Upper lobe of left lung (tissue), 6 donors: ENCODE data around the gene TREX2. TPM values are rescaled to one million over a fixed set of nuclear protein-coding genes. Genes with fewer than 3 reads are reported as not detected.

ENCODE experiments used
- ATAC-seq, 2 donors: fragments of 200-7000 bp; cut with Tn5 transposase; one replicate each; pipeline ENCODE4 v1.9.1; 2022; ENCODE audit warnings: mild to moderate bottlenecking in 2 of 2, moderate library complexity in 2 of 2; ENCODE audit not compliant: low FRiP score in 2 of 2
- DNase-seq, 2 donors: peaks; one replicate each; pipeline ENCODE4 v3.0.0-alpha.2; 2019 to 2020
- H3K27ac ChIP-seq, 4 donors: fragments of 200-600 bp; sonication (generic); one replicate each; pipeline ENCODE4 v1.5.1; 2016 to 2019
- H3K27me3 ChIP-seq, 4 donors: fragments of 200-600 bp; sonication (generic); one replicate each; pipeline ENCODE4 v1.5.1; 2017 to 2019
- H3K36me3 ChIP-seq, 4 donors: fragments of 200-600 bp; sonication (generic); one replicate each; pipeline ENCODE4 v1.5.1; 2016 to 2019
- H3K4me1 ChIP-seq, 4 donors: fragments of 200-600 bp; sonication (generic); one replicate each; pipeline ENCODE4 v1.5.1; 2018 to 2019
- H3K4me3 ChIP-seq, 4 donors: fragments of 200-600 bp; sonication (generic); one replicate each; pipeline ENCODE4 v1.5.1; 2017 to 2019; ENCODE audit warnings: mild to moderate bottlenecking in 2 of 4, moderate library complexity in 1 of 4
- H3K9me3 ChIP-seq, 4 donors: fragments of 200-600 bp; sonication (generic); one replicate each; pipeline ENCODE4 v1.5.1; 2018 to 2019
- CTCF ChIP-seq, 6 experiments: fragments of 450-650 bp in 4 of 6; fragments of 200-600 bp in 2 of 6; sonication (generic) in 2 of 6; IDR thresholded peaks; one replicate each; pipeline ENCODE4 v1.5.1; 2016 to 2019; ENCODE audit warnings: antibody characterized with exemption in 6 of 6
- EP300 ChIP-seq, 4 donors: sonication (generic); formaldehyde crosslinking; IDR thresholded peaks; one replicate each; pipeline ENCODE4 v1.5.1; 2017; ENCODE audit warnings: antibody characterized with exemption in 4 of 4, control low read depth in 2 of 4
- POLR2A ChIP-seq, 4 donors: fragments of 450-650 bp; IDR thresholded peaks; one replicate each; pipeline ENCODE4 v1.5.1; 2016 to 2017; ENCODE audit warnings: antibody characterized with exemption in 4 of 4, mild to moderate bottlenecking in 2 of 4
- POLR2AphosphoS5 ChIP-seq, 2 donors: sonication (generic); formaldehyde crosslinking; IDR thresholded peaks; one replicate each; pipeline ENCODE4 v1.5.1; 2017; ENCODE audit warnings: antibody characterized with exemption in 2 of 2
- WGBS, 2 donors: methylation state at CpG; one replicate each; pipeline ENCODE4 v1.1.5; 2017 to 2018; 5-methylcytosine and 5-hydroxymethylcytosine counted together
- total RNA-seq, 6 donors: library from RNA; depleted of rRNA in 4 of 6; stranded (reverse); fragments of >200 nt in 4 of 6; gene quantifications; one replicate each; pipeline versions ENCODE4 v1.1.0 to v1.2.1, GENCODE V29; 2016 to 2021
- donor health status: DM: no; HTN: no; CAD: no; lungs with moderate emphysema.
- donor health status: DM: no; HTN: yes; CAD: no; lungs with severe emphysema.

Gene TREX2
- total RNA-seq, 6 donors from 2014 or later = 0.97 to 7.3 (median 2.8) TPM

- Histone ChIP-seq H3K4me1 (peaks cover 2 to 16% (median 7%) of the 10 kb centered on the region in 4 donors), H3K27ac (peak overlapping the region in 2 of 4 donors; percentile 30 to 53), H3K27me3 (peaks cover 0 to 4% (median 0%) of the 10 kb centered on the region in 4 donors), H3K36me3 (no peaks in the 10 kb centered on the region), H3K4me3 (peak overlapping the region in 3 of 4 donors; percentile 28 to 41 (median 37)), H3K9me3 (no peaks in the 10 kb centered on the region)
- ATAC-seq = peak in 1 of 2 donors; percentile 33
- WGBS, 2 donors = 38% methylated on average over 23 of the region's 59 CpGs; no CpG with 5 or more reads in 1 of the 2 donors
- peak; percentile 48 to 90 for DNase-seq
- no peak for TF ChIP-seq CTCF (IDR thresholded peaks at IDR 0.05)
- TF ChIP-seq POLR2AphosphoS5 (IDR thresholded peaks at IDR 0.05) = no peak
- peak in 1 of 4 donors; percentile 12 for TF ChIP-seq EP300 (IDR thresholded peaks at IDR 0.05)
- TF ChIP-seq POLR2A (IDR thresholded peaks at IDR 0.05) = no peak
Measured at GRCh38 chrX:153474718-153475117, 28.9 kb upstream of the TREX2 start.

- DNase-seq (no peak), ATAC-seq (no peak)
- no peaks in the 10 kb centered on the region for H3K9me3 ChIP-seq
- H3K4me3 ChIP-seq = peak overlapping the region in 2 of 4 donors; percentile 28 to 41
- no peaks in the 10 kb centered on the region for H3K36me3 ChIP-seq
- H3K27me3 ChIP-seq = peaks cover 0 to 4% (median 0%) of the 10 kb centered on the region in 4 donors
- 82% methylated on average over 10 of the region's 10 CpGs; no CpG with 5 or more reads in 1 of the 2 donors for WGBS, 2 donors
- peaks cover 7 to 20% (median 9%) of the 10 kb centered on the region in 4 donors for H3K4me1 ChIP-seq
- H3K27ac ChIP-seq = peak overlapping the region in 1 of 4 donors; percentile 16
- TF ChIP-seq POLR2A (IDR thresholded peaks at IDR 0.05) (no peak), CTCF (IDR thresholded peaks at IDR 0.05) (no peak), POLR2AphosphoS5 (IDR thresholded peaks at IDR 0.05) (no peak)
Measured at GRCh38 chrX:153474266-153474665, 28.4 kb upstream of the TREX2 start.

- no peak for ATAC-seq
- H3K36me3 ChIP-seq = peaks cover 0 to 6% (median 0%) of the 10 kb centered on the region in 4 donors
- H3K4me1 ChIP-seq = peaks cover 7 to 30% (median 10%) of the 10 kb centered on the region in 4 donors
- no peak for DNase-seq
- no peaks in the 10 kb centered on the region for H3K9me3 ChIP-seq
- no peak overlapping the region for H3K4me3 ChIP-seq
- TF ChIP-seq CTCF (IDR thresholded peaks at IDR 0.05) = no peak
- no peak for TF ChIP-seq POLR2A (IDR thresholded peaks at IDR 0.05)
- no peak for TF ChIP-seq EP300 (IDR thresholded peaks at IDR 0.05)
- H3K27ac ChIP-seq = no peak overlapping the region
- 96% methylated on average over 8 of the region's 10 CpGs; no CpG with 5 or more reads in 1 of the 2 donors for WGBS, 2 donors
- peaks cover 0 to 4% (median 0%) of the 10 kb centered on the region in 4 donors for H3K27me3 ChIP-seq
Measured at GRCh38 chrX:153473126-153473525, 27.3 kb upstream of the TREX2 start.

- Histone ChIP-seq H3K4me3 (no peak overlapping the region), H3K36me3 (peaks cover 0 to 15% (median 0%) of the 10 kb centered on the region in 4 donors), H3K4me1 (peaks cover 7 to 23% (median 10%) of the 10 kb centered on the region in 4 donors), H3K27me3 (peaks cover 0 to 4% (median 0%) of the 10 kb centered on the region in 4 donors), H3K9me3 (no peaks in the 10 kb centered on the region), H3K27ac (peak overlapping the region in 1 of 4 donors; percentile 73)
- 71 to 76% methylated on average over 8 to 11 of the region's 11 CpGs for WGBS, 2 donors
- ATAC-seq (no peak), DNase-seq (no peak)
- no peak for TF ChIP-seq EP300 (IDR thresholded peaks at IDR 0.05)
- TF ChIP-seq POLR2AphosphoS5 (IDR thresholded peaks at IDR 0.05) = no peak
- no peak for TF ChIP-seq POLR2A (IDR thresholded peaks at IDR 0.05)
- no peak for TF ChIP-seq CTCF (IDR thresholded peaks at IDR 0.05)
Measured at GRCh38 chrX:153471663-153472280, 25.9 kb upstream of the TREX2 start.
